Endothelial cell of umbilical vein (primary cell): Measurements from ENCODE around the gene ABI2. TPM values are rescaled to one million over a fixed set of nuclear protein-coding genes. Genes with fewer than 3 reads are reported as not detected.
A peak's percentile ranks its signal among the peaks of the same experiment; 100 is the strongest.

Experiments used
- BruUV-seq: library from RNA; stranded (reverse); fragments of 400-500 nt; replicated peaks from 2 replicates; lab custom pipeline; 2021; lab: Mats Ljungman, UMichigan
- CTCF ChIA-PET: fragments of 300-600, 350-600 bp; sonication (Branson Sonifier 250); formaldehyde crosslinking; loops from one replicate; lab custom pipeline; 2021; ENCODE audit warnings: antibody characterized with exemption, inconsistent platforms; lab: Charles Lee
- POLR2A ChIA-PET: fragments of 300-600, 350-600 bp; sonication (Branson Sonifier 250); formaldehyde crosslinking; loops from one replicate; lab custom pipeline; 2021; ENCODE audit warnings: antibody characterized with exemption, inconsistent platforms; lab: Charles Lee
- DNase-seq: peaks from one replicate; pipeline ENCODE4 v3.0.0-alpha.2; 2011; ENCODE audit warnings: low read depth, low spot score
- FAIRE-seq: peaks from 2 replicates; lab custom pipeline; 2011; peaks lifted over from hg19 to GRCh38; lab: Jason Lieb, UNC
- H2AFZ ChIP-seq: 2 replicates; pipeline ENCODE4 v1.6.0; 2012; ENCODE audit warnings: low read depth, low read length, control low read depth, inconsistent platforms
- H3K27ac ChIP-seq: 2 replicates; pipeline ENCODE4 v1.5.1; 2011; ENCODE audit warnings: low read depth, mild to moderate bottlenecking, control low read depth, low read length, moderate library complexity; ENCODE audit not compliant: insufficient read depth
- H3K27me3 ChIP-seq, 2 experiments: 2 replicates each; pipeline versions ENCODE4 v1.6.0 to v1.6.1; 2011; ENCODE audit warnings: low read length in 2 of 2, mixed read lengths in 1 of 2; ENCODE audit not compliant: control insufficient read depth in 2 of 2, insufficient read depth in 2 of 2
- H3K36me3 ChIP-seq, 2 experiments: 2 replicates in 1 of 2; 3 replicates in 1 of 2; pipeline ENCODE4 v1.5.1; 2011; ENCODE audit warnings: low read length in 2 of 2, mild to moderate bottlenecking in 1 of 2, moderate library complexity in 1 of 2; ENCODE audit not compliant: control insufficient read depth in 2 of 2, insufficient read depth in 2 of 2; ENCODE audit errors: extremely low read depth in 1 of 2
- H3K4me1 ChIP-seq: 3 replicates; pipeline ENCODE4 v1.5.1; 2011; ENCODE audit warnings: mild to moderate bottlenecking, low read length; ENCODE audit not compliant: control insufficient read depth, insufficient read depth; ENCODE audit errors: extremely low read depth
- H3K4me2 ChIP-seq: 2 replicates; pipeline ENCODE4 v1.6.1; 2011; ENCODE audit warnings: low read length, control low read depth, mixed read lengths; ENCODE audit not compliant: insufficient read depth
- H3K4me3 ChIP-seq, 3 experiments: fragments of 200-600 bp in 1 of 3; sonication (generic), shearing (Covaris generic) in 1 of 3; replicated peaks in 1 of 3; 2 replicates each; pipeline ENCODE4 v1.5.1; 2011 to 2016; ENCODE audit warnings: control low read depth in 3 of 3, low read length in 3 of 3, mild to moderate bottlenecking in 2 of 3, inconsistent platforms in 1 of 3, low read depth in 1 of 3, moderate library complexity in 1 of 3; ENCODE audit not compliant: insufficient read depth in 1 of 3
- H3K79me2 ChIP-seq: 2 replicates; pipeline ENCODE4 v1.6.0; 2012; ENCODE audit warnings: low read length, inconsistent platforms; ENCODE audit not compliant: control insufficient read depth, insufficient read depth
- H3K9ac ChIP-seq: replicated peaks from 2 replicates; pipeline ENCODE3; 2011; ENCODE audit warnings: low read length, control low read depth; ENCODE audit not compliant: insufficient read depth; ENCODE audit errors: extremely low read depth
- H3K9me1 ChIP-seq: replicated peaks from 3 replicates; pipeline ENCODE4 v1.6.0; 2011; ENCODE audit warnings: mild to moderate bottlenecking, low read length; ENCODE audit not compliant: control insufficient read depth, insufficient read depth; ENCODE audit errors: extremely low read depth
- H3K9me3 ChIP-seq: replicated peaks from 2 replicates; pipeline ENCODE4 v1.5.1; 2012; ENCODE audit warnings: low read length, inconsistent platforms; ENCODE audit not compliant: control insufficient read depth, insufficient read depth
- H4K20me1 ChIP-seq: replicated peaks from 2 replicates; pipeline ENCODE3; 2011; ENCODE audit warnings: mild to moderate bottlenecking, low read length; ENCODE audit not compliant: control insufficient read depth, insufficient read depth; ENCODE audit errors: extremely low read depth
- FOS ChIP-seq: IDR thresholded peaks from 2 replicates; pipeline ENCODE4 v1.6.1; 2011; ENCODE audit warnings: mild to moderate bottlenecking, low read length, moderate library complexity, borderline replicate concordance; ENCODE audit not compliant: insufficient read depth
- POLR2AphosphoS5 ChIP-seq: IDR thresholded peaks from 2 replicates; pipeline ENCODE4 v1.6.1; 2012; ENCODE audit warnings: low read depth, mild to moderate bottlenecking, control low read depth, low read length, moderate library complexity; ENCODE audit not compliant: insufficient read depth
- dilution Hi-C: fragments of 300-500 bp; cut with MboI; formaldehyde crosslinking; loops from one replicate; pipeline ENCODE4 v1.15.0; 2019; ENCODE audit warnings: low sequenced_read_pairs; ENCODE audit not compliant: extremely low pct_ligation_motif_present
- intact Hi-C: fragments of 100-400 bp; cut with micrococcal nuclease; formaldehyde crosslinking; loops from one replicate; pipeline ENCODE4 v1.10.0; 2022
- polyA plus RNA-seq, 4 experiments: library from polyadenylated mRNA; depleted of rRNA in 3 of 4; stranded (reverse) in 3 of 4; unstranded in 1 of 4; fragments of >200 nt; gene quantifications; 2 replicates each; pipeline versions ENCODE4 v1.2.1 to v1.2.3, GENCODE V29; 2011 to 2012; ENCODE audit warnings: missing spikeins in 1 of 4
- total RNA-seq: library from RNA; stranded (reverse); gene quantifications from 2 replicates; pipeline ENCODE4 v1.2.3, GENCODE V29; 2021
- TF ChIP-seq, protein P1 (sequence below), 2 donors: IDR thresholded peaks; 1 replicate in 1 of 2; 2 replicates in 1 of 2; pipeline ENCODE4 v1.5.1; 2011; ENCODE audit warnings: low read length in 2 of 2, mild to moderate bottlenecking in 2 of 2, moderate library complexity in 2 of 2, control low read depth in 1 of 2, inconsistent platforms in 1 of 2, low read depth in 1 of 2; ENCODE audit not compliant: insufficient read depth in 1 of 2; ENCODE audit errors: extremely low read depth in 1 of 2

ABI2 gene
- total and polyA plus RNA-seq, 2 donors (not counting 3 experiments of a cell fraction or from before 2014, with no cell fraction given), result 35.7 to 61.0 TPM

DNA sequence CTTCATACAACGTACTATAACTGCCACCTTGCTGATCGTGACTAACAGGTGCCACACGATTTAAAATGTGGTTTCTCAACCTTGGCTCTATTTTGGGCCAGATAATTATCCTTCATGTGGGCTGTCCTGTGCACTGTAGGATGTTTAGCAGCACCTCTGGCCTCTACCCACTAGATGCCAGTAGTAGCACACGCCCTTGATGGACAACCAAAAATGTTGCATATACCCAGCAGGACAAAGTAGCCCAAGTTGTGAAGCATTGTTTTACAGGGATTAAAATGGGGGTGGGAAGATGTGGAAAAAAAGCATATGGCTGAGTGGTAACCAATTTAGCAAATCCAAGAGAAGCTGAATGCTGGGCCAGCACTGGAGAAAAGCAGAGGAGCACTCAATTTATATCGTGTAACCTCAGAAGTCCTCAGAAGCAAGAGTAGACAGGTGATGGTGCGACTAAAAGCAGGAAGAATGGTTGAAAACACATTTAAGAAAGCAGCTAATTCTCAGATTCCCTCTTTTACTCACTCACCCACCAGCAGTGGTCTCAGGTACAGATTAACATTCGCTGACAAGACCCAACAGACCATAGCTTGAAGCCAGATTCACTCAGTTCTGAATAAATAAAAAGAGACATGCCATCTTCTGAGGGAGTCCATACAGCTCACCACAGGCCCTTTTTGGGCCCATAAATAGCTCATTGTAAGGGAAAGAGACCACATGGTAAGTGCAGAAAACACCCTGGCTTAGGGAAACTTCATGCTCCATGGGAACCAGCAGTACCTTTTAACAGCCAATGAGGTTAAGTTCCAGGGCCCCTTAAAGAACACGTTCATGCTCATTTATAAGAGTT is 156.3 kb downstream of the ABI2 start:
- DNase-seq (peak; percentile 45), FAIRE-seq (no peak)
- no peak overlapping the region for H3K27ac ChIP-seq
- dilution Hi-C loops (no loop called here), intact Hi-C loops (loop anchor here (1.0 to 5.0 kb wide), 4 partner anchors 168 to 425 kb away; no protein-coding TSS in a partner anchor)
- H3K9ac ChIP-seq, result no peak overlapping the region
- ChIA-PET CTCF (interaction anchor here (0.8 to 4.2 kb wide), 4 partner anchors 298 to 425 kb away, joined by 3 to 38 read pairs (median 4); no protein-coding TSS in a partner anchor), POLR2A (interaction anchor here (0.6 kb wide), 1 partner anchor 23 kb away, joined by 3 read pairs; no protein-coding TSS in a partner anchor)
- H4K20me1 ChIP-seq, result no peaks in the 10 kb centered on the region
- no peaks in the 10 kb centered on the region for H3K9me1 ChIP-seq
- H3K79me2 ChIP-seq, result peaks cover 36% of the 10 kb centered on the region
- peaks cover 3 to 6% of the 10 kb centered on the region in 2 experiments for H3K36me3 ChIP-seq
- TF ChIP-seq POLR2AphosphoS5 (no peak), FOS (no peak)
- TF ChIP-seq, protein P1, sequence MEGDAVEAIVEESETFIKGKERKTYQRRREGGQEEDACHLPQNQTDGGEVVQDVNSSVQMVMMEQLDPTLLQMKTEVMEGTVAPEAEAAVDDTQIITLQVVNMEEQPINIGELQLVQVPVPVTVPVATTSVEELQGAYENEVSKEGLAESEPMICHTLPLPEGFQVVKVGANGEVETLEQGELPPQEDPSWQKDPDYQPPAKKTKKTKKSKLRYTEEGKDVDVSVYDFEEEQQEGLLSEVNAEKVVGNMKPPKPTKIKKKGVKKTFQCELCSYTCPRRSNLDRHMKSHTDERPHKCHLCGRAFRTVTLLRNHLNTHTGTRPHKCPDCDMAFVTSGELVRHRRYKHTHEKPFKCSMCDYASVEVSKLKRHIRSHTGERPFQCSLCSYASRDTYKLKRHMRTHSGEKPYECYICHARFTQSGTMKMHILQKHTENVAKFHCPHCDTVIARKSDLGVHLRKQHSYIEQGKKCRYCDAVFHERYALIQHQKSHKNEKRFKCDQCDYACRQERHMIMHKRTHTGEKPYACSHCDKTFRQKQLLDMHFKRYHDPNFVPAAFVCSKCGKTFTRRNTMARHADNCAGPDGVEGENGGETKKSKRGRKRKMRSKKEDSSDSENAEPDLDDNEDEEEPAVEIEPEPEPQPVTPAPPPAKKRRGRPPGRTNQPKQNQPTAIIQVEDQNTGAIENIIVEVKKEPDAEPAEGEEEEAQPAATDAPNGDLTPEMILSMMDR (IDR thresholded peaks at IDR 0.05; ENCODE audit: extremely low read depth in 1 of 2, insufficient read depth in 1 of 2, low read depth in 1 of 2, low read length in 2 of 2), result peak; percentile 23 to 51
- H3K9me3 ChIP-seq, result no peaks in the 10 kb centered on the region
- H3K4me3 ChIP-seq, result no peak overlapping the region
- H3K4me1 ChIP-seq, result no peaks in the 10 kb centered on the region
- no peaks in the 10 kb centered on the region for H3K27me3 ChIP-seq
- BruUV-seq, result no TSS peak
- H2AFZ ChIP-seq, result no peak overlapping the region
- no peak overlapping the region for H3K4me2 ChIP-seq
